H1 (cell line): ENCODE results near the gene HINT1. TPM values are rescaled to one million over a fixed set of nuclear protein-coding genes. Genes with fewer than 3 reads are reported as not detected.
"Not testable (repeated sequence)": the region's sequence is repeated elsewhere in the genome, so short reads cannot be mapped to it uniquely, and the experiment has no call there.

Source experiments
- CTCF ChIA-PET: fragments of 300-600 bp; sonication (Branson Sonifier 250); formaldehyde crosslinking; loops from one replicate; lab custom pipeline; 2021; ENCODE audit not compliant: partially characterized antibody; lab: Charles Lee
- POLR2A ChIA-PET: fragments of 300-600 bp; sonication (Branson Sonifier 250); formaldehyde crosslinking; loops from one replicate; lab custom pipeline; 2021; ENCODE audit warnings: inconsistent platforms; ENCODE audit not compliant: partially characterized antibody; lab: Charles Lee
- DNase-seq, 2 experiments: peaks; one replicate each; pipeline versions ENCODE4 v3.0.0 to v3.0.0-alpha.2; 2010 to 2022; ENCODE audit warnings: low spot score in 2 of 2, low read depth in 1 of 2, mixed read lengths in 1 of 2
- FAIRE-seq: peaks from 2 replicates; lab custom pipeline; 2011; peaks lifted over from hg19 to GRCh38; lab: Jason Lieb, UNC
- H2AFZ ChIP-seq: 2 replicates; pipeline ENCODE4 v1.8.1; 2012; ENCODE audit warnings: low read length, inconsistent platforms
- H2AK5ac ChIP-seq: 2 replicates; pipeline ENCODE4 v1.6.1; 2013; ENCODE audit warnings: low read depth, low read length
- H2BK120ac ChIP-seq: replicated peaks from 2 replicates; pipeline ENCODE3; 2013; ENCODE audit warnings: low read depth, low read length, inconsistent platforms
- H2BK12ac ChIP-seq: 2 replicates; pipeline ENCODE4 v1.6.1; 2013; ENCODE audit warnings: low read depth, low read length
- H2BK15ac ChIP-seq: 2 replicates; pipeline ENCODE4 v1.6.1; 2013; ENCODE audit warnings: low read length
- H2BK20ac ChIP-seq: 2 replicates; pipeline ENCODE4 v1.6.1; 2013; ENCODE audit warnings: low read length
- H2BK5ac ChIP-seq: 2 replicates; pipeline ENCODE4 v1.6.1; 2013; ENCODE audit warnings: low read depth, low read length
- H3K14ac ChIP-seq: 2 replicates; pipeline ENCODE4 v1.6.1; 2013; ENCODE audit warnings: inconsistent platforms; ENCODE audit not compliant: insufficient read length
- H3K18ac ChIP-seq: 2 replicates; pipeline ENCODE4 v1.6.1; 2013; ENCODE audit warnings: low read length; ENCODE audit errors: extremely low read depth
- H3K23ac ChIP-seq: 2 replicates; pipeline ENCODE4 v1.6.1; 2013; ENCODE audit warnings: inconsistent platforms; ENCODE audit not compliant: insufficient read length
- H3K23me2 ChIP-seq: 2 replicates; pipeline ENCODE4 v1.6.1; 2013; ENCODE audit warnings: low read depth, low read length
- H3K27ac ChIP-seq: 2 replicates; pipeline ENCODE4 v1.6.1; 2011; ENCODE audit warnings: low read depth, low read length, inconsistent platforms
- H3K27me3 ChIP-seq, 4 experiments: replicated peaks in 1 of 4; 1 replicate in 1 of 4; 2 replicates in 3 of 4; pipeline versions ENCODE4 v1.6.1 to v1.8.1; 2011 to 2013; ENCODE audit warnings: low read length in 3 of 4, mild to moderate bottlenecking in 3 of 4, inconsistent platforms in 2 of 4, mixed read lengths in 2 of 4, moderate library complexity in 1 of 4; ENCODE audit not compliant: control insufficient read depth in 3 of 4, insufficient read depth in 3 of 4; ENCODE audit errors: extremely low read depth in 1 of 4
- H3K36me3 ChIP-seq, 4 experiments: 2 replicates each; pipeline versions ENCODE4 v1.6.1 to v1.8.1; 2011 to 2013; ENCODE audit warnings: mild to moderate bottlenecking in 4 of 4, low read length in 3 of 4, moderate library complexity in 2 of 4, control low read depth in 1 of 4, inconsistent platforms in 1 of 4; ENCODE audit not compliant: insufficient read depth in 4 of 4, control insufficient read depth in 2 of 4
- H3K4ac ChIP-seq: replicated peaks from 2 replicates; pipeline ENCODE3; 2013; ENCODE audit warnings: low read length, low read depth, mixed read lengths, inconsistent platforms; ENCODE audit not compliant: insufficient read length
- H3K4me1 ChIP-seq, 4 experiments: replicated peaks in 1 of 4; 1 replicate in 1 of 4; 2 replicates in 3 of 4; pipeline versions ENCODE4 v1.6.1 to v1.8.1; 2011 to 2013; ENCODE audit warnings: low read length in 3 of 4, inconsistent platforms in 2 of 4, mixed read lengths in 1 of 4; ENCODE audit not compliant: insufficient read depth in 4 of 4, control insufficient read depth in 3 of 4
- H3K4me2 ChIP-seq, 2 experiments: 2 replicates each; pipeline versions ENCODE4 v1.6.1 to v1.8.1; 2011 to 2013; ENCODE audit warnings: low read depth in 2 of 2, low read length in 2 of 2, control low read depth in 1 of 2, inconsistent platforms in 1 of 2, mild to moderate bottlenecking in 1 of 2; ENCODE audit not compliant: insufficient read depth in 1 of 2
- H3K4me3 ChIP-seq, 4 experiments: fragments of 200-600, 300-600 bp in 1 of 4; sonication (generic), shearing (Covaris generic), sonication (Bioruptor Twin) in 1 of 4; 2 replicates each; pipeline versions ENCODE4 v1.5.1 to v1.8.1; 2011 to 2016; ENCODE audit warnings: low read length in 4 of 4, low read depth in 3 of 4, control low read depth in 2 of 4, inconsistent platforms in 2 of 4, mild to moderate bottlenecking in 2 of 4, mixed read lengths in 1 of 4, moderate library complexity in 1 of 4; ENCODE audit not compliant: insufficient read depth in 2 of 4; ENCODE audit errors: extremely low read depth in 1 of 4
- H3K56ac ChIP-seq: replicated peaks from 2 replicates; pipeline ENCODE3; 2013; ENCODE audit warnings: low read depth, mild to moderate bottlenecking, mixed read lengths, low read length, inconsistent platforms; ENCODE audit not compliant: insufficient read length
- H3K79me1 ChIP-seq: 2 replicates; pipeline ENCODE4 v1.6.1; 2013; ENCODE audit warnings: low read depth, low read length, control low read depth
- H3K79me2 ChIP-seq, 2 experiments: 2 replicates each; pipeline versions ENCODE4 v1.6.1 to v1.8.1; 2012 to 2013; ENCODE audit warnings: low read length in 2 of 2, mild to moderate bottlenecking in 2 of 2, inconsistent platforms in 1 of 2; ENCODE audit not compliant: insufficient read depth in 2 of 2, control insufficient read depth in 1 of 2
- H3K9ac ChIP-seq, 4 experiments: replicated peaks in 1 of 4; 1 replicate in 1 of 4; 2 replicates in 3 of 4; pipeline versions ENCODE4 v1.6.1 to v1.8.1; 2011 to 2013; ENCODE audit warnings: low read depth in 3 of 4, low read length in 3 of 4, control low read depth in 2 of 4, mild to moderate bottlenecking in 2 of 4, moderate library complexity in 2 of 4, inconsistent platforms in 1 of 4; ENCODE audit errors: extremely low read depth in 1 of 4
- H3K9me3 ChIP-seq, 2 experiments: 2 replicates each; pipeline versions ENCODE4 v1.6.1 to v1.8.1; 2012 to 2013; ENCODE audit warnings: mild to moderate bottlenecking in 2 of 2, moderate library complexity in 2 of 2, control low read depth in 1 of 2, inconsistent platforms in 1 of 2, low read depth in 1 of 2, low read length in 1 of 2, mixed read lengths in 1 of 2; ENCODE audit not compliant: insufficient read depth in 2 of 2
- H4K20me1 ChIP-seq, 2 experiments: replicated peaks in 1 of 2; 2 replicates each; pipeline versions ENCODE3 to v1.8.1; 2011 to 2013; ENCODE audit warnings: inconsistent platforms in 2 of 2, low read length in 2 of 2, mild to moderate bottlenecking in 1 of 2; ENCODE audit not compliant: insufficient read depth in 2 of 2, control insufficient read depth in 1 of 2
- H4K5ac ChIP-seq: 2 replicates; pipeline ENCODE4 v1.6.1; 2013; ENCODE audit warnings: low read length, low read depth, mixed read lengths, inconsistent platforms; ENCODE audit not compliant: insufficient read length
- H4K8ac ChIP-seq: 2 replicates; pipeline ENCODE4 v1.8.0; 2013; ENCODE audit warnings: mild to moderate bottlenecking, moderate library complexity, low read length, inconsistent platforms; ENCODE audit not compliant: insufficient read depth; ENCODE audit errors: extremely low read depth
- H4K91ac ChIP-seq: replicated peaks from 2 replicates; pipeline ENCODE3; 2013; ENCODE audit warnings: low read length, mixed read lengths, inconsistent platforms; ENCODE audit not compliant: insufficient read length
- WGBS, 2 experiments: shearing (Covaris generic) in 1 of 2; methylation state at CpG; one replicate each; pipeline versions ENCODE4 v1.1.6 to v1.1.7; 2013 to 2015; ENCODE audit warnings: low lambda C conversion rate in 2 of 2, mixed read lengths in 2 of 2, inconsistent platforms in 1 of 2, low coverage in 1 of 2, missing lambda C conversion rate in 1 of 2; ENCODE audit not compliant: insufficient replicate concordance in 2 of 2, insufficient coverage in 1 of 2, insufficient read length in 1 of 2; ENCODE audit errors: extremely low coverage in 1 of 2, missing lambda C conversion rate in 1 of 2; 5-methylcytosine and 5-hydroxymethylcytosine counted together
- polyA plus RNA-seq, 7 experiments: library from polyadenylated mRNA; depleted of rRNA in 3 of 7; stranded (reverse) in 5 of 7; unstranded in 2 of 7; fragments of >200 nt in 5 of 7; fragments of 200-250 nt in 2 of 7; gene quantifications; 1 replicate in 5 of 7; 2 replicates in 1 of 7; 4 replicates in 1 of 7; pipeline versions ENCODE4 v1.2.1 to v1.2.3, GENCODE V29; 2011 to 2013; ENCODE audit warnings: missing spikeins in 2 of 7, mixed read lengths in 2 of 7
- total RNA-seq: library from RNA; stranded (reverse); fragmentation: NEBNext Ultra II Directional; extraction: Animal tissue kit (Norgen Biotek cat#: 25700); gene quantifications from 2 replicates; pipeline ENCODE4 v1.2.1, GENCODE V29; 2021

HINT1 gene
- total and polyA plus RNA-seq, 2 of the 8 experiments (the other 6 are each of a cell fraction or from before 2014, with no cell fraction given): 230 to 479 TPM

- H2BK12ac ChIP-seq, H2BK5ac ChIP-seq, H3K27ac ChIP-seq, H3K14ac ChIP-seq, FAIRE-seq, H3K56ac ChIP-seq, H3K27me3 ChIP-seq, H3K4me1 ChIP-seq, H3K23me2 ChIP-seq, CTCF ChIA-PET, H3K79me1 ChIP-seq, H2AFZ ChIP-seq, H3K4me3 ChIP-seq, DNase-seq, H3K4me2 ChIP-seq, H3K18ac ChIP-seq, H3K36me3 ChIP-seq, POLR2A ChIA-PET, H2BK120ac ChIP-seq, H2BK15ac ChIP-seq, H3K4ac ChIP-seq, H4K8ac ChIP-seq, H4K5ac ChIP-seq, H2BK20ac ChIP-seq, H2AK5ac ChIP-seq, H4K20me1 ChIP-seq, H4K91ac ChIP-seq, H3K79me2 ChIP-seq, H3K23ac ChIP-seq, H3K9ac ChIP-seq: not testable (repeated sequence)
- H3K9me3 ChIP-seq: peaks cover 5 to 12% of the 10 kb centered on the region in 2 experiments; a peak in 2 of 4 replicates
- WGBS, 2 experiments: 97% methylated on average over 2 of the region's 2 CpGs; no CpG with 5 or more reads in 1 of the 2 experiments
These were observed 37.8 kb downstream of the HINT1 start for GRCh38 chr5:131127244-131127643.
